HG02623 (cell line): Measurements from ENCODE around the gene ALG11.
"Not testable (repeated sequence)": the region's sequence is repeated elsewhere in the genome, so short reads cannot be mapped to it uniquely, and the experiment has no call there.

Experiments used
- ATAC-seq: cut with Tn5 transposase; IDR thresholded peaks from one replicate; pipeline ENCODE4 v1.9.1; 2021; ENCODE audit warnings: moderate library complexity; ENCODE audit not compliant: unreplicated experiment

Gene ALG11

GRCh38 chr13:52026246-52026626 is 14.0 kb downstream of the ALG11 start:
- ATAC-seq = no peak

GRCh38 chr13:52027832-52028231 is 15.6 kb downstream of the ALG11 start:
- no peak for ATAC-seq

DNA sequence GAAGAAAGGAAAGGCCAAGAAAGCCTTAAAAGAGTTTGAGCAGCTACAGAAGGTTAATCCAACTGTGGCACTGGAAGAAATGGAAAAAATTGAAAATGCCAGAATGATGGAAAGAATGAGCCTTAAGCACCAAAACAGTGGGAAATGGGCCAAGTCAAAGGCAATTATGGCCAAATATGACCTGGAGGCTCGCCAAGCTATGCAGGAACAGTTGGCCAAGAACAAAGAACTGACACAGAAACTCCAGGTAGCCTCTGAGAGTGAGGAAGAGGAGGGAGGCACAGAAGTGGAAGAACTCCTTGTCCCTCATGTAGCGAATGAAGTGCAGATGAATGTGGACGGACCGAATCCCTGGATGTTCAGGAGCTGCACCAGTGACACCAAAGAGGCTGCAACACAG is 17.4 kb downstream of the ALG11 start:
- ATAC-seq = no peak

DNA sequence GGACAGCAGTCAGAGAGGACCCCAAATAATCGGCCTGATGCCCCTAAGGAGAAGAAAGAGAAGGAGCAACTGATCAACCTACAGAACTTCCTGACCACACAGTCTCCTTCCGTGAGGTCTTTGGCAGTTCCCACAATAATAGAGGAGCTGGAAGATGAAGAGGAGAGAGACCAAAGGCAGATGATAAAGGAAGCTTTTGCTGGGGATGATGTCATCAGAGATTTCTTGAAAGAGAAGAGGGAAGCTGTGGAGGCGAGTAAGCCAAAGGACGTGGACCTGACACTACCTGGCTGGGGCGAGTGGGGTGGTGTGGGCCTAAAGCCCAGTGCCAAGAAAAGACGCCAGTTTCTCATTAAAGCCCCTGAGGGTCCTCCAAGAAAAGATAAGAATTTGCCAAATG is 18.2 kb downstream of the ALG11 start:
- ATAC-seq = not testable (repeated sequence)

- no peak for ATAC-seq
Measured at GRCh38 chr13:52033039-52033438, 20.8 kb downstream of the ALG11 start.

GRCh38 chr13:52034616-52035226 is 22.5 kb downstream of the ALG11 start:
- ATAC-seq = no peak

DNA sequence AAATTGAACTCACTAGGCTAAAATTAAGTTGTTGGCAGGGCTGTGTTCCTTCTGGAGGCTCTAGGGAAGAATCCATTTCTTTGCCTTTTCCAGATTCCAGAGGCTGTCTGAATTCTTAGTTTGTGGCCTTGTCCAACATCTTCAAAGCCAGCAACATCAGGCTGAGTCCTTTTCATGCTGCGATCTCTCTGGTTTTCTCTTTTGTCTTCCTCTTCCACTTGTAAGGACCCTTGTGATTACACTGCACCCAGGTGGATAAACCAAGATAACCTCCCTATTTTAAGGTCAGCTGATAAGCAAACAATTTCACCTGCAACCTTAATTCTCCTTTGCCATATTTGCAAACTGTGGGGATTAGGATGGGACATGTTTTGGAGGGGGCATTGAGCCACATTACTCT is 23.8 kb downstream of the ALG11 start:
- no peak for ATAC-seq

GRCh38 chr13:52043675-52044074 is 31.5 kb downstream of the ALG11 start:
- ATAC-seq = no peak

DNA sequence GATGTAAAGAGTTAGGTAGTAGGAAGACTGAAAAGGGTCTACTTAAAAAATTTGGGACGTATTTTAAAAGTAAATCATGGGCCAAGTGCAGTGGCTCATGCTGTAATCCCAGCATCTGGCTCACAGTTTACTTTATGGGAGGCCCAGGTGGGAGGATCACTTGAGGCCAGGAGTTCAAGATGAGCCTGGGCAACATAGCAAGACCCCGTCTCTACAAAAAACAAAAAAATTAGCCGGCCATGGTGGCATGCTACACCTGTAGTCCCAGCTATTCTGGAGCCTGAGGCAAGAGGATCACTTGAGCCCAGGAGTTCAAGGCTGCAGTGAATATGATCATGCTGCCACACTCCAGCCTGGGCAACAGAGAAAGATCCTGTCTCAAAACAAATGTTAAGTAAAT is 35.3 kb downstream of the ALG11 start:
- ATAC-seq = no peak

GRCh38 chr13:52048516-52048915 is 36.3 kb downstream of the ALG11 start:
- ATAC-seq = no peak

- ATAC-seq = no peak
Measured at GRCh38 chr13:52051400-52051799, 39.2 kb downstream of the ALG11 start.

DNA sequence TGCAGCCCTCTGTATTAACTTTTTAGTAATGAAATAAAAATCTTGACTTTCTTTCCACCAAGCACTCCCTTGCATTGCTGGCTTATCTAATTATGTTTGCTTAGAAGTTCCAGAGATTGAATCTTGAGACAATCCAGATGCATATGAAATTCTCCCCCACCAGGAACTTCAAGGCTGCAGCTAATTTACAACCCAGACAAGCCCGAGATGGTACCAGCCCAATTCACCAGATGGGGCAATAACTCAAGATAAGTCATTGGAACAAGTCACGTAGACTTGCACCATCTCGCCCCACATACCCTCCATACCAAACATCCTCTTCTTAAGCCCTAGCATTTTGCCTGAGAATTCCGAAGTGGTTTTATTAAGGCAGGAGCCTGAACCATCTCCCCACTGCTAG is 41.3 kb downstream of the ALG11 start:
- no peak for ATAC-seq

DNA sequence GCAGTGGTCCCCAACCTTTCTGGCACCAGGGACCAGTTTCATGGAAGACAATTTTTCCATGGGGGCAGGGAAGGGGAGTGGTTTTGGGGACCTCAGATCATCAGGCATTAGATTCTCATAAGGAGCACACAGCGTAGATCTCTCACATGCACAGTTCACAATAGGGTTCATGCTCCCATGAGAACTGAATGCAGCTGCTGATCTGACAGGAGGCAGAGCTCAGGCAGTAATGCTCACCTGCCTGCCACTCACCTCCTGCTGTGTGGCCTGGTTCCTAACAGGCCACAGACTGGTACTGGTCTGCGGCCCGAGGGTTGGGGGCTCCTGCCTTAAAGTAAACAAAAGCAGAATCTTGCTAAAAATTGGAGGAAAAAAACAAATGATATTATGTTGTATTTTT is 48.9 kb downstream of the ALG11 start:
- ATAC-seq = not testable (repeated sequence)

DNA sequence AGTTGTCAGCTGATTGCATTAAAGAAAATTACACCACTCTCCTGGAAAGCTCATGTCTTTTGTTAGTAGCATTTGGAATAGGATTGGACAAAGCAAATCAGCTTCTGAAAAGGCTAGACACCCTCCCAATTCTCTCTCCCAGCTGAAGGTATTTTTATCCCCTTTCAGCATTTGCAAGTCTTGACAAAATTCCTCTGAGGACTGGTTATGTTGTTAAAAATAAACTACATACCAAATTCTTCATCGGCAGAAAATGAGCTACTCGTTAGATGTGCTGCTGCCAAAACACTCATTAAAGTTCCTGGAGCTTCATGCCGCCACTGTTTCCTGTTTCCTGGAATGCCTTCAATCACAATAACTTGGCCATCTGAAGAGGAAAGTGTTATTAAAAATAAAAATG is 49.4 kb downstream of the ALG11 start:
- ATAC-seq = no peak

- no peak for ATAC-seq
Measured at GRCh38 chr13:52067237-52067636, 55.0 kb downstream of the ALG11 start.

DNA sequence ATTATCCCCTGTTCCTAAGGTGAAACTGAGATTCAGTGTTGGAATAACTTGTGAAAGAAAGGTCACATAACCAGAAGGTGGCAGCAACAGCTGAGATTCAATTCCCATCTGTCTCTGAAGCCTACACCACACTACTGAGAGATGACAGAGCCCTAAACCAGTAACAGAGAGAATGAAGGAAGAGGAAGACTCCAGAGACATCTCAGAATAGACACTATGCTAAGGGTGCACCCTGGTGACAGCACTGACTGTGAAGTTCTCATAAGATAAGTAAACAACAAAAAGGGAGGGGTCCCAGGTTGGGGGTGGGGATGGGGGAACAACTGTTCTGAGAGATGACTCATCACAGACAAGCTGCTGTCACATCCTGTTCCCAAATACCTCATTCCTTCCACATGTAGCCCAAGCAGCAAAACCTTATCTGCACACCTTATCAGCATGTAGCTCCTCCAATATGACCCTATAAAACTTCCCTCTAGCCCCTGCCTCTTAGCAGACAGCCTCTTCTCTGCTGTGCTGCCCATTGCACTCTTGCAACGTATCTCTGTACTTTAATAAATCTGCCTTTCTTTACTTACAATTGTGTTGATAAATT is 58.8 kb downstream of the ALG11 start:
- no peak for ATAC-seq
